T1000 (cell line): Measurements from ENCODE around the gene LMO1.

Source experiments
- DNase-seq: peaks from one replicate; lab custom pipeline; 2025; ENCODE audit warnings: mixed read lengths; lab: John Stamatoyannopoulos, UW

Gene LMO1

DNA sequence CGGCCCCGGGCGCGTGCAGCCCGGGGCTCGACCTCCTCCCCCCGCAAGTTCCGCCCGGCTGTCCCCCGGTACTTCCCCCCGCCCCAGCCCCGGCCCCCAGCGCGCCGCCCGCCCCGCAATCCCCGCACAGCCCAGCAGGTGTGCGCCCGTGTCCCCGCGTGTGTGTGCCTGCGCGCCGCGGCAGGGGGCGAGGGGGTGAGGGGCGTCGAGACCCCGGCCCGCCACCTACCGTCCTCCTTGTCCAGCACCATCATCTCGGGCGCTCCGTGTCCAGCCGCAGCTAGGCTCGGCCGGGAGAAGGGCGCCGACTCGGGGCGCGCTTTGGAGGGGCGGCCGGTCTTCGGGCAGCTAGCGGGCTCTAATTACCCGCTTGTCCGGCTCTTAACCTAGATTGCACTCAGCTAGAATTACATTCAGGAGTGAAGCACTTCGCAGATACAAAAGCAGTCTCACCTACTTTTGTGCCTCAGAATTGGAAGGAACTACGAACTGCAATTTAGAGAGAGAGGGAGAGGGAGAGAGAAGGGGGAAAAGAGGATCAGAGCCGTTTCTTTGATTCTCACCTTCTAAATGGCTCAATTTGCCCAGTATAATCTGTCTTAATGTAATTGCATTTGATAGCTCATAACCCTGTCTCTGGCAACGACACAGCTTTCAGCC, 439 bp downstream of the LMO1 start:
- DNase-seq: no peak

- no peak for DNase-seq
These were observed 1.0 kb downstream of the LMO1 start for GRCh38 chr11:8262552-8263108.

GRCh38 chr11:8261921-8262551, 1.6 kb downstream of the LMO1 start:
- no peak for DNase-seq

DNA sequence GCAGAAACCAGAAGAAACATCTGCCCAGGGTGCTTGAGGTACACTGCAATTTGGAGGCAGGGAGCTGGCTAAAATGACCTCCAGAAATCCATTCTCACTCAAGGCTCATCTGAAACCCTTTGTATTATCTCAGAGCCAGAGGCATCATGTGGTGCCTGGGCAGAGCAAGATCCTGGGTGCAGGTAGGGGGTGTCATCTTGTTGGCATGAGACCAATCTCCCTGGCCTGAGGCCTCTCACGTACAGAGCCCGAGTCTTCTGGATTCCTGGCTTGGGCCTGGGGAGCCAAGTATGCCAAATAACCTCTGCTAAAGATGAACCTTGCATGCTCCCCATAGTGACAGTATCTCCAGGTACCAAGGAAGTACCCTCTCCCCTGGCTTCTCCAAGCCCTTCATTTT, 2.4 kb downstream of the LMO1 start:
- no peak for DNase-seq

GRCh38 chr11:8260202-8260966, 3.3 kb downstream of the LMO1 start:
- DNase-seq: no peak

DNA sequence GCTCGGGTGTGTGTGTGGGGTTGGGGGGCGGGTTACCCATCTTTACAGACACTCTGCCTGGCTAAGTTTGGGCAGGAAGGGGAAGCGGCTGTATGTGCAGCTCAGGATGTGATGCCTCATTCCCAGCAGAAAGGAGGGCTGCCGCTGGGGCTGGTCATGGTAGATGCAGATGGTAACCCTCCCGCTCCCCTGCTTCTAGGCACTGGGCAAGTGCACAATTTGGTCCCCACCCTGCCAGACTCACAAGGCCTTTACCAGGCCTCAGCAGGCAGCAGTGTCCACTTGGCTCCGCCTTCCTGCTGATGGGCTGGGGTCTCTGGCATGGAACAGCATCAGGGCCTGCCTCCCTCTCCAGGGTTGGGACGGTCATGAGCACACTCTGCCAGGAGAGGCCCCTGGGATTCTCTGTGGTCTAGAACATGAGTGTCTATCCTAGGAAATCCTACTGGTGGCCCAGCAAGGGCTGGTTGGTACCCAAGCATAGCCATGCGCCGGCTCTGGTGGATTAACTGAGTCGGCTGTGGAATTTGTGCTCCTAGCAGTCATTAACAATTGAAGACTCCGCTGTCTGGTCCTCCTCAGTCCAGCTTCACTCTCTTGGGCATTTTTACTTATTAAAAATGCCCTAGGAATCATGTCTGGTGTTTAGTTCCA, 4.2 kb downstream of the LMO1 start:
- no peak for DNase-seq

DNA sequence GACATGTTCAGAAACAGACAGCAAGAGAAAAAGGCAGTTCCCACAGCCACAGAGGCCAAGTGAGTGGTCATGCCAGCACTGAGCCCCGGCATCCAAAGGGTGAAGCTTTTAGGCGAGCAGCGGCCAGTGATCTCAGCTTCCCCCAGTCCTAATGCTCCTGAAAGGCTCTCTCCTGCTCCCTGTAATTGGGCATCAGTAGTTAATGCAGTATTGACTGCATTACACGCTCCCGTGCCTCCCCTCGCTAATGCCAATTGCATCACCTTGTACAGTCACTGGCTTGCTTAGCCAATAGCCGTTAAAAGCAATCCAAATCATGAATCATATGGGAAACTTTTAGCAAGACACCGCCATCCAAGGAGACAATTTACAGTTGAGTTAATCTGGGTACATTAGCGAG, 4.9 kb downstream of the LMO1 start:
- no peak for DNase-seq

DNA sequence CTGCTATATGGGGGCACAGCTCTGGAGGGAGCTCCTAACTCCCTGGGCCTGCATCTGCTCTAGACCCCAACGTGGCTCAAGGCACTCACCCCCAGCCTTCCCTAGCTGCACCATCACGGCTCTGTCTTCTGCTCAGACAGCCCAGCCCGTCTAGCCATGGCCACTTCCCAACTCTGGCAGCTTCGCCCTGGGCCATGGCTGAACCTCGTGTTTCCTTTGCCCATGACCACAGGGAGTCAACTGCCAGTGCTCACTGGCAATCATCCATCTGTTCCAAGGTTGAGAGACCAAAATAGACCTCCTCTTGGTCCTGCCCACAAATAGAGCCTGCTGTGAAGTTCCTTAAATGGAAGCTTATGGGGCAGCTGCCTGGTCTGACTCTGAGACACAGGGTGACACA, 5.4 kb downstream of the LMO1 start:
- DNase-seq: no peak

- no peak for DNase-seq
These were observed 6.5 kb downstream of the LMO1 start for GRCh38 chr11:8257003-8257664.

GRCh38 chr11:8256271-8257002, 7.2 kb downstream of the LMO1 start:
- no peak for DNase-seq

- DNase-seq: no peak
These were observed 10.1 kb downstream of the LMO1 start for GRCh38 chr11:8253566-8253965.

DNA sequence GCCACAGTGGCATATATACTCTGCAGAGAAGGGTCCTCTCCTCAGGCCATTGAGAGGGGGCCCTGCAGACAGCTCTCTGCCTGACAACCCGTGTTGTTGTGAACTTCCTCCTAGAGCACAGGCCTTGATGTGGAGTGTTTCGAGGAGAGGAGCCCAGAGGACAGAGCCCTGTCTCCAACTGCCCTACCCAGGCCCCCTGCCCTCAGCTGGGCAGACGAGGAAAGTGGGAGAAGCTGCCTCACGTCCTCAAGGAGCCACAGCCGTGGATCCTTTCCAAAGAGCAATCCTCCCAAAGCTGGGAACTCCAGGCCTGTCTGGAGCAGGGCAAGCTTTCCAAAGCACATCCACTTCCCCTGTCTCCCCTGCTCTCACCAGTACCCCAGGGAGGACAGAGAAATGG, 10.7 kb downstream of the LMO1 start:
- DNase-seq: no peak

DNA sequence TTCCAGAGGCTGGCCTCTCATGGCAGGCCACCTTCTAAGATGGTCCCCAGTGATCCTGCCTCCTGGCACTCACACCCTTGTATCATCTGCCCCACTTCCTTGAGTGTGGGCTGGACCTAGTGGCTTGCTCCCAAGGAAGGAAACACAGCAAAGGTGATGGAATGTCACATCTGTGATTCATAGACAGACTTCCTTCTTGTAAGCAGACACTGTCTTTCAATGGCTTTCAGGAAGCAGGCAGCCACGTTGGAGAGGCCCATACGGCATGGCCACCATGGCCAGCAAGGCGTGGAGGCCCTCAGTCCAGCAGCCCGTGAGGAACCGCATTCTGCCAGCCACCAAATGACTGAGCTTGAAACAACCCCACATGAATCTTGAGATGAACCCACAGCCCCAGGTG, 11.3 kb downstream of the LMO1 start:
- no peak for DNase-seq

GRCh38 chr11:8251616-8252295, 11.9 kb downstream of the LMO1 start:
- DNase-seq: no peak

GRCh38 chr11:8250981-8251615, 12.6 kb downstream of the LMO1 start:
- DNase-seq: no peak

- DNase-seq: no peak
These were observed 13.2 kb downstream of the LMO1 start for GRCh38 chr11:8250434-8250833.

- DNase-seq: no peak
These were observed 14.2 kb downstream of the LMO1 start for GRCh38 chr11:8249482-8249881.

GRCh38 chr11:8248786-8249185, 14.9 kb downstream of the LMO1 start:
- no peak for DNase-seq

GRCh38 chr11:8247312-8247711, 16.4 kb downstream of the LMO1 start:
- no peak for DNase-seq

GRCh38 chr11:8243458-8243857, 20.2 kb downstream of the LMO1 start:
- no peak for DNase-seq
